ENCODE results near the gene SKAP2. TPM values are rescaled to one million over a fixed set of nuclear protein-coding genes. Genes with fewer than 3 reads are reported as not detected.

Gene SKAP2
- total RNA-seq, 1 donor from 2014 or later: 12.8 TPM

- Histone ChIP-seq H3K4me1 (no peaks in the 10 kb centered on the region), H3K27me3 (no peaks in the 10 kb centered on the region), H3K27ac (no peak overlapping the region), H3K4me3 (no peak overlapping the region), H3K9me3 (no peaks in the 10 kb centered on the region), H3K36me3 (no peaks in the 10 kb centered on the region)
- intact Hi-C loops (cut with DNase I): no loop called here
- DNase-seq (ENCODE audit: extremely low spot score in 2 of 2): no peak
- no peak for TF ChIP-seq POLR2A (IDR thresholded peaks at IDR 0.05)
- TF ChIP-seq POLR2AphosphoS5 (IDR thresholded peaks at IDR 0.05; ENCODE audit: insufficient read depth in 1 of 2, low read depth in 1 of 2): no peak
- no peak for TF ChIP-seq CTCF (IDR thresholded peaks at IDR 0.05)
Measured at GRCh38 chr7:26704786-26705185, 159.6 kb downstream of the SKAP2 start.

DNA sequence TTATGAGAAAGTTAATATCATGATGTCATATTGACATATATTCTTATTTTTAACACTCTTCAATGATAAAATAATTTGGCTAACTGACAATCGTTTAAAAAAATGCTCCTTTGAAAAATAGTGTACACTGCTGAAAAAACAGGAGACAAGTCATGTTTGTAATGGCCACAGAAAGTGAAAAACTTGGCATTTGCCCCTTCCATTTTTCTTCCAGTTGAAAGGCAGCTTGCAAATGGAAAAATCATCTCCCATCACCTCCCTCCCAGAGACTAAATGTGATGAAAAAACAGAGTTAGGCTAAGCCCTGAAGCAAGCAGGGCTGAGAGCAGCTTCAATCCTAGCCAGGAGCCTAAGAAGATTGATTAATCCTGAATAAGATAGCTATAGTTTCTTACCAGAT is 160.4 kb downstream of the SKAP2 start:
- TF ChIP-seq POLR2A (IDR thresholded peaks at IDR 0.05) (no peak), CTCF (IDR thresholded peaks at IDR 0.05) (no peak), POLR2AphosphoS5 (IDR thresholded peaks at IDR 0.05; ENCODE audit: insufficient read depth in 1 of 2, low read depth in 1 of 2) (no peak)
- H3K9me3 ChIP-seq: no peaks in the 10 kb centered on the region
- H3K4me3 ChIP-seq: no peak overlapping the region
- no peaks in the 10 kb centered on the region for H3K4me1 ChIP-seq
- H3K36me3 ChIP-seq: no peaks in the 10 kb centered on the region
- intact Hi-C loops (cut with DNase I): no loop called here
- H3K27me3 ChIP-seq: no peaks in the 10 kb centered on the region
- DNase-seq (ENCODE audit: extremely low spot score in 2 of 2): no peak
- H3K27ac ChIP-seq: no peak overlapping the region

GRCh38 chr7:26700893-26701292 is 163.5 kb downstream of the SKAP2 start:
- Histone ChIP-seq H3K9me3 (no peaks in the 10 kb centered on the region), H3K36me3 (no peaks in the 10 kb centered on the region), H3K4me1 (no peaks in the 10 kb centered on the region), H3K27ac (no peak overlapping the region), H3K27me3 (no peaks in the 10 kb centered on the region), H3K4me3 (no peak overlapping the region)
- DNase-seq (ENCODE audit: extremely low spot score in 2 of 2): no peak
- intact Hi-C loops (cut with DNase I): no loop called here
- no peak for TF ChIP-seq POLR2AphosphoS5 (IDR thresholded peaks at IDR 0.05; ENCODE audit: insufficient read depth in 1 of 2, low read depth in 1 of 2)

- H3K4me1 ChIP-seq: no peaks in the 10 kb centered on the region
- H3K9me3 ChIP-seq: no peaks in the 10 kb centered on the region
- H3K4me3 ChIP-seq: no peak overlapping the region
- H3K27ac ChIP-seq: no peak overlapping the region
- no peaks in the 10 kb centered on the region for H3K36me3 ChIP-seq
- H3K27me3 ChIP-seq: no peaks in the 10 kb centered on the region
- intact Hi-C loops (cut with DNase I): no loop called here
- DNase-seq (ENCODE audit: extremely low spot score in 2 of 2): no peak
- TF ChIP-seq POLR2A (IDR thresholded peaks at IDR 0.05) (no peak), CTCF (IDR thresholded peaks at IDR 0.05) (no peak), POLR2AphosphoS5 (IDR thresholded peaks at IDR 0.05; ENCODE audit: insufficient read depth in 1 of 2, low read depth in 1 of 2) (no peak)
Measured at GRCh38 chr7:26700386-26700785, 164.0 kb downstream of the SKAP2 start.

DNA sequence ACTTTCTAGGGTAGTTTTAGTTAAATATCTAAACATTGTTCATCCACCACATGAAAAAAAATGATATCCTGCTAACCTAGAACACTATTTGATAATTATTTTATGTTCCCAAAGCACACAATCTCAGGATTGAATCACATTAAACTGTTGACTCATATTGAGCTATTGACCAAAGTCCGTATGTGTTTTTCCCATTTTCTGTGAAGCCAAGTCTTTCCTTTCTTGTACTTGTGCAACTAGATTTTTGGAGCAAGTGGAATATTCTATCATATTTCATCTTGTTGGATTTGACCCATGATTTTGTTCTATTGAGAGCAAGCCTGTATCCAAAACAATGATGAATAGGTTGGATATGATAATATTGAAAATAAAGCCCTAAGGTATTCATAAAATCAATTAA is 164.6 kb downstream of the SKAP2 start:
- H3K36me3 ChIP-seq: no peaks in the 10 kb centered on the region
- no peaks in the 10 kb centered on the region for H3K27me3 ChIP-seq
- DNase-seq (ENCODE audit: extremely low spot score in 2 of 2): no peak
- TF ChIP-seq POLR2AphosphoS5 (IDR thresholded peaks at IDR 0.05; ENCODE audit: insufficient read depth in 1 of 2, low read depth in 1 of 2) (no peak), POLR2A (IDR thresholded peaks at IDR 0.05) (no peak)
- no peaks in the 10 kb centered on the region for H3K4me1 ChIP-seq
- H3K9me3 ChIP-seq: no peaks in the 10 kb centered on the region
- intact Hi-C loops (cut with DNase I): no loop called here
- H3K27ac ChIP-seq: no peak overlapping the region
- no peak overlapping the region for H3K4me3 ChIP-seq

- Histone ChIP-seq H3K27me3 (no peaks in the 10 kb centered on the region), H3K27ac (no peak overlapping the region), H3K4me1 (no peaks in the 10 kb centered on the region), H3K4me3 (no peak overlapping the region), H3K36me3 (no peaks in the 10 kb centered on the region), H3K9me3 (no peaks in the 10 kb centered on the region)
- DNase-seq (ENCODE audit: extremely low spot score in 2 of 2): no peak
- intact Hi-C loops (cut with DNase I): no loop called here
- TF ChIP-seq POLR2AphosphoS5 (IDR thresholded peaks at IDR 0.05; ENCODE audit: insufficient read depth in 1 of 2, low read depth in 1 of 2) (no peak), CTCF (IDR thresholded peaks at IDR 0.05) (no peak)
Measured at GRCh38 chr7:26698806-26699205, 165.6 kb downstream of the SKAP2 start.
